PC-9 (cell line): ENCODE measurements around the gene SPTAN1.

Experiments used
- CTCF ChIP-seq: fragments of 200-600 bp; sonication (generic); conservative IDR thresholded peaks from 2 replicates; pipeline ENCODE4 v1.6.1; 2017; ENCODE audit warnings: mixed run types, antibody characterized with exemption, mild to moderate bottlenecking, moderate library complexity
- EZH2 ChIP-seq: fragments of 200-600 bp; sonication (generic); IDR thresholded peaks from 2 replicates; pipeline ENCODE4 v1.8.0; 2017; ENCODE audit warnings: antibody characterized with exemption, low read depth

GRCh38 chr9:128554155-128554862 is 1.9 kb downstream of the SPTAN1 start:
- no peak for TF ChIP-seq CTCF
- no peak for TF ChIP-seq EZH2
